Esophagus muscularis mucosa (tissue), 3 donors: ENCODE measurements around the gene SPOCK1.

ENCODE experiments used
- POLR2A ChIP-seq: fragments of 450-650 bp; IDR thresholded peaks from one replicate; pipeline ENCODE4 v1.6.1; 2017; ENCODE audit warnings: antibody characterized with exemption, moderate library complexity, mild to moderate bottlenecking, low read depth
- POLR2AphosphoS5 ChIP-seq, 2 donors: sonication (generic); formaldehyde crosslinking; IDR thresholded peaks; one replicate each; pipeline ENCODE4 v1.6.1; 2017; ENCODE audit warnings: antibody characterized with exemption in 2 of 2
- TF ChIP-seq, protein P1 (sequence below), 3 experiments: fragments of 200-600 bp in 2 of 3; fragments of 450-650 bp in 1 of 3; sonication (generic) in 2 of 3; IDR thresholded peaks; one replicate each; pipeline ENCODE4 v1.5.1; 2017 to 2019; ENCODE audit warnings: antibody characterized with exemption in 3 of 3, mild to moderate bottlenecking in 2 of 3, moderate library complexity in 1 of 3

DNA sequence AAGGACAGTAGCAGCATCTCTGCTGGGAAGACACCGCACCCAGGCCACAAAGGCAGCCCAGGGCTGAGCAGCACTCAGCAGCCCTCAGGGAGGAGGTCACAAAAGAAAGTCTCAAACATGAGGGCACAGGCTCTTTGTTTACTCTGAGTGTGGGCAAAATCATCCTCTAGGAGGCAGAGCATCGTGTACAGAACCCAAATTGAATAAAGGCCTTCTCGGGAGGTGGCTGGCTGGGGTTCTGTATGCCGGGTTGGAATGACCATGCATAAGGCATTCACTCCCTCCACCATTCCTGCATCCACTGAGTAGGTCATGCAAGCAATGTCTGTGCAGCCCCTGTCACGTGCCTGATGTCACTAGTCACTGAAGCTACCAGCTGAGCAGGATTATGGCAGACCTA is 412.8 kb downstream of the SPOCK1 start:
- TF ChIP-seq, protein P1, sequence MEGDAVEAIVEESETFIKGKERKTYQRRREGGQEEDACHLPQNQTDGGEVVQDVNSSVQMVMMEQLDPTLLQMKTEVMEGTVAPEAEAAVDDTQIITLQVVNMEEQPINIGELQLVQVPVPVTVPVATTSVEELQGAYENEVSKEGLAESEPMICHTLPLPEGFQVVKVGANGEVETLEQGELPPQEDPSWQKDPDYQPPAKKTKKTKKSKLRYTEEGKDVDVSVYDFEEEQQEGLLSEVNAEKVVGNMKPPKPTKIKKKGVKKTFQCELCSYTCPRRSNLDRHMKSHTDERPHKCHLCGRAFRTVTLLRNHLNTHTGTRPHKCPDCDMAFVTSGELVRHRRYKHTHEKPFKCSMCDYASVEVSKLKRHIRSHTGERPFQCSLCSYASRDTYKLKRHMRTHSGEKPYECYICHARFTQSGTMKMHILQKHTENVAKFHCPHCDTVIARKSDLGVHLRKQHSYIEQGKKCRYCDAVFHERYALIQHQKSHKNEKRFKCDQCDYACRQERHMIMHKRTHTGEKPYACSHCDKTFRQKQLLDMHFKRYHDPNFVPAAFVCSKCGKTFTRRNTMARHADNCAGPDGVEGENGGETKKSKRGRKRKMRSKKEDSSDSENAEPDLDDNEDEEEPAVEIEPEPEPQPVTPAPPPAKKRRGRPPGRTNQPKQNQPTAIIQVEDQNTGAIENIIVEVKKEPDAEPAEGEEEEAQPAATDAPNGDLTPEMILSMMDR (IDR thresholded peaks at IDR 0.05), result no peak
- TF ChIP-seq POLR2AphosphoS5 (IDR thresholded peaks at IDR 0.05) (no peak), POLR2A (no peak)
